Astrocyte of the cerebellum (primary cell): ENCODE measurements around the gene F8A2.
"Not testable (repeated sequence)": the region's sequence is repeated elsewhere in the genome, so short reads cannot be mapped to it uniquely, and the experiment has no call there.

Source experiments
- DNase-seq: peaks from one replicate; pipeline ENCODE4 v3.0.0-alpha.2; 2011; ENCODE audit warnings: low read depth
- H3K4me3 ChIP-seq: 2 replicates; pipeline ENCODE4 v1.5.1; 2011; ENCODE audit warnings: mild to moderate bottlenecking, low read depth, low read length, moderate library complexity
- in situ Hi-C: cut with HindIII; loops from 2 replicates; pipeline ENCODE4 v1.10.0; 2017; ENCODE audit warnings: low sequenced_read_pairs
- TF ChIP-seq, protein P1 (sequence below): IDR thresholded peaks from 2 replicates; pipeline ENCODE4 v1.5.1; 2012; ENCODE audit warnings: low read length, low read depth, moderate library complexity, mild to moderate bottlenecking; ENCODE audit errors: missing control alignments

Gene F8A2

DNA sequence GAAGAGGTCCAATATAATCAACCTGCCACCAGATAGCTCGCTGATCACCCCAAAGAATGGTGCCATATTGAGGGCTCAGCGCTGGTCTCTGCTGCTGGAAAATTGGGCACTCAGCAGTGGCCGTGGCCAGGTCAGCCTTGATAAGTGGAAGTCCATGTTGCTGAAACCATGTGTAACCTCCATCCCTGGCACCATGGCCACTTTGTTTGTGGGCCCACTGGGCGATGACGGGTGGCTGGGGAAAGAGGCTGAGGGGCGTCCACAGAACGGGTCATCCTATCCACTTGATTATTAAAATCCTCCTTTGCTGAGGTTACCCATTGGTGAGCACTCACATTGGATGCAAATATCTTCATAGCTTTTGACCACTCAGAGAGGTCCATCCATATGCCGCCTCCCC, 7.7 kb downstream of the F8A2 start:
- TF ChIP-seq, protein P1, sequence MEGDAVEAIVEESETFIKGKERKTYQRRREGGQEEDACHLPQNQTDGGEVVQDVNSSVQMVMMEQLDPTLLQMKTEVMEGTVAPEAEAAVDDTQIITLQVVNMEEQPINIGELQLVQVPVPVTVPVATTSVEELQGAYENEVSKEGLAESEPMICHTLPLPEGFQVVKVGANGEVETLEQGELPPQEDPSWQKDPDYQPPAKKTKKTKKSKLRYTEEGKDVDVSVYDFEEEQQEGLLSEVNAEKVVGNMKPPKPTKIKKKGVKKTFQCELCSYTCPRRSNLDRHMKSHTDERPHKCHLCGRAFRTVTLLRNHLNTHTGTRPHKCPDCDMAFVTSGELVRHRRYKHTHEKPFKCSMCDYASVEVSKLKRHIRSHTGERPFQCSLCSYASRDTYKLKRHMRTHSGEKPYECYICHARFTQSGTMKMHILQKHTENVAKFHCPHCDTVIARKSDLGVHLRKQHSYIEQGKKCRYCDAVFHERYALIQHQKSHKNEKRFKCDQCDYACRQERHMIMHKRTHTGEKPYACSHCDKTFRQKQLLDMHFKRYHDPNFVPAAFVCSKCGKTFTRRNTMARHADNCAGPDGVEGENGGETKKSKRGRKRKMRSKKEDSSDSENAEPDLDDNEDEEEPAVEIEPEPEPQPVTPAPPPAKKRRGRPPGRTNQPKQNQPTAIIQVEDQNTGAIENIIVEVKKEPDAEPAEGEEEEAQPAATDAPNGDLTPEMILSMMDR, result no peak
- in situ Hi-C loops, result no loop called here
- no peak for DNase-seq
- no peak overlapping the region for H3K4me3 ChIP-seq

- H3K4me3 ChIP-seq, in situ Hi-C loops, DNase-seq: not testable (repeated sequence)
These were observed 12.9 kb downstream of the F8A2 start for GRCh38 chrX:155394747-155395276.

- no peak for DNase-seq
- TF ChIP-seq, protein P1, result no peak
- in situ Hi-C loops, result no loop called here
- H3K4me3 ChIP-seq, result no peak overlapping the region
These were observed 24.5 kb downstream of the F8A2 start for GRCh38 chrX:155406429-155406828.

DNA sequence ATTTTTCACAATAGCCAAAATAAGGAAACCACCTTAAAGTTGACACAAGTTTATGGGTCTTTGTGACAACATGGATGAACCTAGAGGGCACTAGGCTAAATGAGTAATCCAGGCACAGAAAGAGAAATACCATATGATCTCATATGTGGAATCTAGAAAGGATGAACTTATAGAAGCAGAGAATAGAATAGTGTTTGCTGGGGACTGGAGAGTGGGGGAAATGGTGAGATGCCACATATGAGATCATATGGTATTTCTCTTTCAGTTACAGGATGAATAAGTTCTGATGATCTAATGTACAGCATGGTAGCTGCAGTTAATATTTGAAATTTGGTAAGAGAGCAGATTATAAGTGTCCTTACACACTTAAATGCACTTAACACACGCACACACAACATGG, 35.9 kb downstream of the F8A2 start:
- DNase-seq, result no peak
- in situ Hi-C loops, result no loop called here
- TF ChIP-seq, protein P1, result no peak
- H3K4me3 ChIP-seq, result no peak overlapping the region
